GM20000 (cell line): ENCODE data around the gene DHRS3.

ENCODE experiments used
- DNase-seq: peaks from one replicate; pipeline ENCODE4 v3.0.0; 2012; ENCODE audit warnings: low spot score
- TF ChIP-seq, protein P1 (sequence below): IDR thresholded peaks from 2 replicates; pipeline ENCODE4 v1.5.1; 2012; ENCODE audit warnings: mild to moderate bottlenecking, control low read depth; ENCODE audit errors: extremely low read depth, missing control alignments

DHRS3 gene

DNA sequence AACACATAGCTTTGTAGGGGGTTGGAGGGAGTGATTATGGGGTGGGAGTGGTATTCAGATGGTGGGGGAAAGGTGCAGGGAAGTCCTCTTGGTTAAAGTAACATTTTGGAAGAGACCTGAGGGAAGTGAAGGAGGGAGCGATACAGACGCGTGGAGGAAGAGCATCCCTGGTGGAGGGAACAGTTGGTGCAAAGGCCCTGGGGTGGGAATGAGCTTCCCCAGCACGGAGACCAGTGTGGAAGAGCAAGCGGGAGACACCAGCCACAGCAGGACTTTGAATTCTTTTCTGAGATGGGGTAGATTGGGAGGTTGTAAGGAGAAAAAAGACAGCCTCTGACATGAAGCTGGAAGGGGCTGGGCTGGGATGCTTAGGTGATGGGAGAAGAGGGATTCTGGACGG, 23.5 kb downstream of the DHRS3 start:
- DNase-seq, result no peak
- TF ChIP-seq, protein P1, sequence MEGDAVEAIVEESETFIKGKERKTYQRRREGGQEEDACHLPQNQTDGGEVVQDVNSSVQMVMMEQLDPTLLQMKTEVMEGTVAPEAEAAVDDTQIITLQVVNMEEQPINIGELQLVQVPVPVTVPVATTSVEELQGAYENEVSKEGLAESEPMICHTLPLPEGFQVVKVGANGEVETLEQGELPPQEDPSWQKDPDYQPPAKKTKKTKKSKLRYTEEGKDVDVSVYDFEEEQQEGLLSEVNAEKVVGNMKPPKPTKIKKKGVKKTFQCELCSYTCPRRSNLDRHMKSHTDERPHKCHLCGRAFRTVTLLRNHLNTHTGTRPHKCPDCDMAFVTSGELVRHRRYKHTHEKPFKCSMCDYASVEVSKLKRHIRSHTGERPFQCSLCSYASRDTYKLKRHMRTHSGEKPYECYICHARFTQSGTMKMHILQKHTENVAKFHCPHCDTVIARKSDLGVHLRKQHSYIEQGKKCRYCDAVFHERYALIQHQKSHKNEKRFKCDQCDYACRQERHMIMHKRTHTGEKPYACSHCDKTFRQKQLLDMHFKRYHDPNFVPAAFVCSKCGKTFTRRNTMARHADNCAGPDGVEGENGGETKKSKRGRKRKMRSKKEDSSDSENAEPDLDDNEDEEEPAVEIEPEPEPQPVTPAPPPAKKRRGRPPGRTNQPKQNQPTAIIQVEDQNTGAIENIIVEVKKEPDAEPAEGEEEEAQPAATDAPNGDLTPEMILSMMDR, result no peak

- TF ChIP-seq, protein P1, result no peak
- no peak for DNase-seq
Observed at GRCh38 chr1:12593621-12594066, 24.4 kb downstream of the DHRS3 start.

- TF ChIP-seq, protein P1, result no peak
- no peak for DNase-seq
Observed at GRCh38 chr1:12592496-12592895, 25.5 kb downstream of the DHRS3 start.

DNA sequence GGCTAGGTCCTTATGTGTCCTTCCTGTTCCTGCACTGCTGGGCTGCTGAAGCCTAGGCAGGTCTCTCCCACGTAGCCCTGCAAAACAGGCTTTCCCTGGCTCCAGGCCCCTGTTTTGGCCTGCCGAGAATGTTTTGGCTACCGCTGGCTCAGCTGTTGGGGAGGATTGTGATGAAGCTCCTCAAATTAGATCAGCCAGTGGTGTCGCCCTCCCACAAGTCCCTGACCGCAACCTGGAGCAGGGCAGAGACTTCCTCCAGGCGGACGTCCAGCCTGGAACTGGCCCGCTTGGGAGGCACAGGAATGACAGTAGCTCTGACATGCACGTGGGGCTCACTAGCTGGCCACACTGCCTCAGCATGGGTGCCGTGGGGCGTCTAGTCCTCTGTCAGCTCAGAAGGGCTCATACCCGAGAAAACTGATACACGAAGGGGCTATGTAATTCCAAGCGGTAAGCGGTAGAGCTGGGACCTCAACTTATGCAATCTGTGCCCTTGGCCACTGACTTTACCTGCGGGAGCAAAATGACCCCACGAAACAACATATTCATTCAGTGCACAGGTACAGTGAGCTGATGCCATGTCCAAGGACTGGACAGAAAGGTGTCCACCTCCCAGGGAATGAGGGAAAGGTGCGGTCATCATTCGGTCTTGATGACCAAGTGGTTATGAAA, 26.6 kb downstream of the DHRS3 start:
- TF ChIP-seq, protein P1, result no peak
- DNase-seq, result no peak

DNA sequence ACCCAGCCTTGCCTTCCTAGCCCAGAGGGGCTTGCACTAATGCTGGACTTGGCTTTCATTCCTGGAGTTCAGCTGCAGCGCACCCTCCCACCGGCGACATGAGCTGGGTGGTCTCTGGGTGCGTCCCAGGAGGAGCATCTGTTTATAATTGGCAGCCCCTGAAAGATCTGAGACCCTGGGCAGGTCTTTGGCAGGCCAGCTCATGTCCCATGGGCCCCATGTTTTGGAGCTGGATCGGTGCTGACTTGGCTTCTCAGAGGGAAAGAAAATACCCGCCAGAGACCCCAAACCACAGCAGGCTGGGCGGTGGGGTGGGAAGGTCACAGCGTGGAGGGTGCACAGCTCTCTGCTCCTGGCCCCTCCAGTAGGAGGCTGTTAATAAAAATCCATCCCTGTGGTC, 29.3 kb downstream of the DHRS3 start:
- DNase-seq, result no peak
- TF ChIP-seq, protein P1, result no peak

- no peak for DNase-seq
- TF ChIP-seq, protein P1, result no peak
Observed at GRCh38 chr1:12587981-12588640, 29.9 kb downstream of the DHRS3 start.
